Trophoblast cell (in vitro differentiated cells and primary cell): Measurements from ENCODE around the gene DTYMK.

ENCODE experiments used
- DNase-seq, 2 donors: peaks; one replicate each; pipeline ENCODE4 v3.0.0-alpha.2; 2016
- H2AFZ ChIP-seq: 2 replicates; pipeline ENCODE4 v1.6.1; 2013; ENCODE audit warnings: low read length, moderate library complexity, mild to moderate bottlenecking; ENCODE audit not compliant: insufficient read depth, poor library complexity
- H2AK5ac ChIP-seq: 2 replicates; pipeline ENCODE4 v1.6.1; 2013; ENCODE audit warnings: mild to moderate bottlenecking, low read length
- H2BK120ac ChIP-seq: 2 replicates; pipeline ENCODE4 v1.6.1; 2013; ENCODE audit warnings: low read length, mild to moderate bottlenecking, moderate library complexity; ENCODE audit not compliant: insufficient read depth, poor library complexity
- H2BK12ac ChIP-seq: 2 replicates; pipeline ENCODE4 v1.6.1; 2013; ENCODE audit warnings: mild to moderate bottlenecking, low read length, moderate library complexity
- H2BK5ac ChIP-seq: 2 replicates; pipeline ENCODE4 v1.6.1; 2013; ENCODE audit warnings: low read length, low read depth, moderate library complexity, mild to moderate bottlenecking; ENCODE audit not compliant: poor library complexity
- H3K14ac ChIP-seq: 2 replicates; pipeline ENCODE4 v1.6.1; 2013; ENCODE audit warnings: mild to moderate bottlenecking, low read length
- H3K18ac ChIP-seq: 2 replicates; pipeline ENCODE4 v1.6.1; 2013; ENCODE audit warnings: mild to moderate bottlenecking, low read length
- H3K23ac ChIP-seq: 2 replicates; pipeline ENCODE4 v1.6.1; 2013; ENCODE audit warnings: low read length
- H3K27ac ChIP-seq: 2 replicates; pipeline ENCODE4 v1.5.1; 2013; ENCODE audit warnings: low read depth, mild to moderate bottlenecking, inconsistent platforms, low read length, moderate library complexity
- H3K27me3 ChIP-seq: 2 replicates; pipeline ENCODE4 v1.6.1; 2013; ENCODE audit warnings: inconsistent platforms, mild to moderate bottlenecking, low read length, moderate library complexity; ENCODE audit not compliant: insufficient read depth
- H3K36me3 ChIP-seq, 2 experiments: 1 replicate in 1 of 2; 2 replicates in 1 of 2; pipeline ENCODE4 v1.6.1; 2013; ENCODE audit warnings: low read length in 2 of 2, mild to moderate bottlenecking in 2 of 2, moderate library complexity in 1 of 2; ENCODE audit not compliant: insufficient read depth in 2 of 2, control insufficient read depth in 1 of 2
- H3K4ac ChIP-seq: 2 replicates; pipeline ENCODE4 v1.6.1; 2013; ENCODE audit warnings: low read depth, mild to moderate bottlenecking, low read length, moderate library complexity
- H3K4me1 ChIP-seq, 2 experiments: 1 replicate in 1 of 2; 2 replicates in 1 of 2; pipeline ENCODE4 v1.6.1; 2013; ENCODE audit warnings: low read length in 2 of 2, mild to moderate bottlenecking in 2 of 2, moderate library complexity in 1 of 2; ENCODE audit not compliant: insufficient read depth in 2 of 2, control insufficient read depth in 1 of 2
- H3K4me2 ChIP-seq: 2 replicates; pipeline ENCODE4 v1.6.1; 2013; ENCODE audit warnings: inconsistent platforms, mild to moderate bottlenecking, low read length, moderate library complexity
- H3K4me3 ChIP-seq: 2 replicates; pipeline ENCODE4 v1.5.1; 2013; ENCODE audit warnings: mild to moderate bottlenecking, low read depth, low read length, inconsistent platforms
- H3K79me1 ChIP-seq: one replicate; pipeline ENCODE4 v1.6.1; 2013; ENCODE audit warnings: low read length
- H3K79me2 ChIP-seq: 2 replicates; pipeline ENCODE4 v1.6.1; 2013; ENCODE audit warnings: low read length, mild to moderate bottlenecking; ENCODE audit not compliant: control insufficient read depth, insufficient read depth, poor library complexity
- H3K9ac ChIP-seq: 2 replicates; pipeline ENCODE4 v1.6.1; 2013; ENCODE audit warnings: mild to moderate bottlenecking, low read length
- H3K9me3 ChIP-seq: 2 replicates; pipeline ENCODE4 v1.6.1; 2013; ENCODE audit warnings: low read depth, mild to moderate bottlenecking, control low read depth, inconsistent platforms, low read length; ENCODE audit not compliant: insufficient read depth
- H4K12ac ChIP-seq: 2 replicates; pipeline ENCODE4 v1.6.1; 2013; ENCODE audit warnings: low read depth, mild to moderate bottlenecking, low read length, moderate library complexity
- H4K8ac ChIP-seq: 2 replicates; pipeline ENCODE4 v1.6.1; 2013; ENCODE audit warnings: low read depth, mild to moderate bottlenecking, low read length, moderate library complexity
- H4K91ac ChIP-seq: one replicate; pipeline ENCODE4 v1.6.1; 2013; ENCODE audit warnings: low read depth, mild to moderate bottlenecking, low read length, moderate library complexity
- WGBS: extraction: QIAGEN DNeasy Blood & Tissue Kit; methylation state at CpG from one replicate; pipeline ENCODE4 v1.1.7; 2013; ENCODE audit warnings: missing lambda C conversion rate; ENCODE audit not compliant: insufficient read length, insufficient coverage; ENCODE audit errors: extremely low coverage; 5-methylcytosine and 5-hydroxymethylcytosine counted together

DTYMK gene

DNA sequence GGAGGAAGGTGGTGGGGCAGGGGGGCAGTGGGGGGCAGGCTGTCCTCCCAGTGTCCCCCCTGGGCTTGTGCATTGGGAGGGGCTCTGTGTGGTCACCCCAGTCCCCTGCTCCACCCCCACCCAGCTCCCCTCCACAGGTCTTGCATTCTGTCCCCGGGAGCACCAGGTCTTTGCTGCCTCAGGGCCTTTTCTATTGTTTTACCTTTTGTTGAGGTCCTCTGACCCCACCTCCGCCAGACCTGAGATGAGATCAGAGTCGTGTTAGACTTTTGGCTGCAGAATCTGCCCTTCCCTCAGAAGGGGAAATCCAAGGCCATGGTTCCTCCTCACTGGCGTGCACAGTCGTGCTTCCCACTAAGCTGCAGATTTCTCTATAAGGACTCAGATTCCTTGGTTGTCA, 28.3 kb downstream of the DTYMK start:
- H3K4me3 ChIP-seq, result no peak overlapping the region
- H3K4me2 ChIP-seq, result no peak overlapping the region
- no peak for DNase-seq
- no peak overlapping the region for H4K91ac ChIP-seq
- no peak overlapping the region for H4K8ac ChIP-seq
- WGBS, result no CpG with 5 or more reads among the region's 5 CpGs
- no peak overlapping the region for H2AK5ac ChIP-seq
- no peak overlapping the region for H3K23ac ChIP-seq
- H3K4me1 ChIP-seq, result peaks cover 3 to 10% of the 10 kb centered on the region in 2 experiments
- peaks cover 2% of the 10 kb centered on the region for H3K9me3 ChIP-seq
- no peak overlapping the region for H2BK120ac ChIP-seq
- no peak overlapping the region for H3K9ac ChIP-seq
- no peaks in the 10 kb centered on the region for H3K27me3 ChIP-seq
- no peaks in the 10 kb centered on the region for H3K79me1 ChIP-seq
- no peak overlapping the region for H2AFZ ChIP-seq
- H2BK5ac ChIP-seq, result no peak overlapping the region
- H4K12ac ChIP-seq, result no peak overlapping the region
- H3K4ac ChIP-seq, result no peak overlapping the region
- no peak overlapping the region for H2BK12ac ChIP-seq
- H3K36me3 ChIP-seq, result peaks cover 51 to 63% of the 10 kb centered on the region in 2 experiments
- no peak overlapping the region for H3K27ac ChIP-seq
- no peaks in the 10 kb centered on the region for H3K79me2 ChIP-seq
- H3K14ac ChIP-seq, result no peak overlapping the region
- no peak overlapping the region for H3K18ac ChIP-seq

DNA sequence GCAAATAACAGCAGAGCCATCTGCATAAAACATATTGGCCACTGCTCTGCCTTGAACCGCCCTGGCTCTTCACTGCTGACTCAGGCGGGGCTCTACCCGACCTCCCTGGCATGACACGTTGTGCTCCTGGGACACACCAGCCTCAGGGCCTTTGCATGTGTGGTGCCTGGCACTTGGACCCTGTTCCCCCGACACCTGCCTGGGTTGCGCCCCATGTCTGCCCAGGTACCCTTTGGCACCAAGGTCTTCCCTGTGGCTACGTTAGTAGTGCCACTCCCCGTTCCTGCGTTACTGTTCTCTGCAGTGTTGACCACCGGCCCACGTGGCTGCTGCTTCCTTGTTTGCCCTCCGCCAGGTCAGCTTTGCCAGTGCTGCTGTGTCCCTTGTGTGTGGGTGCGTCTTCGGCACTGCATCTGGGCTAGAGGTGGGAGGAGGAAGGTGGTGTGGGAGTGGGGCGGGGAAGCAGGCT, 28.8 kb downstream of the DTYMK start:
- Histone ChIP-seq H3K79me2 (no peaks in the 10 kb centered on the region), H2BK5ac (no peak overlapping the region), H3K27ac (no peak overlapping the region), H4K91ac (no peak overlapping the region), H3K27me3 (no peaks in the 10 kb centered on the region), H3K4me1 (peaks cover 3 to 10% of the 10 kb centered on the region in 2 experiments), H3K36me3 (peaks cover 52 to 67% of the 10 kb centered on the region in 2 experiments), H3K18ac (no peak overlapping the region), H3K9ac (no peak overlapping the region), H2AFZ (no peak overlapping the region), H3K4ac (no peak overlapping the region), H4K12ac (no peak overlapping the region), H3K14ac (no peak overlapping the region), H3K23ac (no peak overlapping the region), H2BK12ac (no peak overlapping the region), H2AK5ac (no peak overlapping the region), H3K4me2 (no peak overlapping the region), H2BK120ac (no peak overlapping the region), H3K79me1 (no peaks in the 10 kb centered on the region), H3K9me3 (peaks cover 2% of the 10 kb centered on the region), H3K4me3 (no peak overlapping the region), H4K8ac (no peak overlapping the region)
- no CpG with 5 or more reads among the region's 15 CpGs for WGBS
- DNase-seq, result no peak

DNA sequence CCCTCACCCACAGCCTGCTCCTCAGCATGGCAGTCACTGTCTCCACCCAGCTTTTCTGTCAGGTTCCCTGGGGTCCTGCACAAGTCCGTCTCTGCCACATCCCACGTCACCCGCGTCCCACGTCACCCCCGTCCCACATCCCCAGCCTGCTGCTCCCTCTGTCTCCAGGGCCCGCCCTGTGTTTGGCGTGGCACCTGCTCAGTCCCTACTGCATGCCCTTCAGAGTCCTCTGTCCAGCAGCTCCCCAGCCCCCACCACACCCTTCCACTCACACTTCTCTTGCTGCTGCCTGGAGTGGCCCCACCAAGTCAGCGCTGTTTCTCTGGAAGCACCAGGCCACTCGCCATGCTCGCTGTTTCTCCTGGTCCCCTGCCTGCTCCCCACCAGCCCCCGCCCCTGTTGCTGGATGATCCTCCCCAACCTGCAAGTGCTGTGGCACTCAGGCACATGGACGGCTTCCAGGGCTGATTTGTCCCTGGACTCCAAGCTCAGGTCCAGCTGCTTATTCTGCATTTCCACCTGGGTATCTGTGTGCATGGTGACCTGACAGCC, 30.3 kb downstream of the DTYMK start:
- Histone ChIP-seq H2AK5ac (no peak overlapping the region), H3K79me2 (no peaks in the 10 kb centered on the region), H4K12ac (no peak overlapping the region), H3K36me3 (peaks cover 59 to 76% of the 10 kb centered on the region in 2 experiments), H2BK5ac (no peak overlapping the region), H2BK12ac (no peak overlapping the region), H3K9ac (no peak overlapping the region), H3K27me3 (no peaks in the 10 kb centered on the region), H4K91ac (no peak overlapping the region), H3K9me3 (peaks cover 2% of the 10 kb centered on the region), H3K4ac (no peak overlapping the region), H4K8ac (no peak overlapping the region), H3K27ac (no peak overlapping the region), H2AFZ (no peak overlapping the region), H3K23ac (no peak overlapping the region), H3K14ac (no peak overlapping the region), H3K4me1 (peaks cover 3 to 10% of the 10 kb centered on the region in 2 experiments), H2BK120ac (no peak overlapping the region), H3K4me2 (no peak overlapping the region), H3K4me3 (no peak overlapping the region), H3K18ac (no peak overlapping the region), H3K79me1 (no peaks in the 10 kb centered on the region)
- WGBS, result no CpG with 5 or more reads among the region's 13 CpGs
- no peak for DNase-seq

DNA sequence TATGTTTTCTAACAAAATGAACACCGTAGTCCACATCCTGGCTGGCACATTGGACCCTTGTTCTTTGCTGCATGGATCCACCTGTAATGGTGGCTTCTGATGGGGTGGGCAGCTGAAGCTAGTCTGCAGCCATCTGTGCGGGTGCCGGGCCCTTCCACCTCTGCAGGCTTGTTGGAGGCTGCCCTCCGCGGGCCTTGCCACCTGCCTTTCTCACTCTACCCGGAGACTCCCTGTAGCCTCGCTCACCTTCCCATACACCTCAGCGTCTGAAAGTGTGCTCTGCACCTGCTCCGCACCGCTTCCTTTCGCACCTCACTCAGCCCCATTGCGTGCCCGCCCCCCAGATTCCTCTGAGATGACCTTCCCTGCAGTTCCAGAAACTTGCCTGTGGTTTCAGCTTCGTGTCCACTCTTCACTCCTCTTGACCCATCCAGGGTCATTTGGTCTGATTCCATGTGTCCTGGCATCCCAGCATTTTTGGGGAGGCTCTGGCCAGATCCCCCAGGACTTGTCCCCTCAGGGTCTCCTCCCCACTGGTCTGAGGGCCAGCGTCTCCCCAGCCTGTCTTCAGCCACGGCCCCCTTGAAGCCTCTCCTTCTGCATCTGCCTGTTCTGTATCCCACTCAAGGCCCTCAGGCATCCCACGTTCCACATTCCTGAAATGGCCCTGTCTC, 31.0 kb downstream of the DTYMK start:
- Histone ChIP-seq H2BK120ac (no peak overlapping the region), H3K4me3 (no peak overlapping the region), H4K91ac (no peak overlapping the region), H3K18ac (no peak overlapping the region), H4K8ac (no peak overlapping the region), H3K27ac (no peak overlapping the region), H3K4ac (no peak overlapping the region), H3K23ac (no peak overlapping the region), H3K4me1 (peaks cover 3 to 10% of the 10 kb centered on the region in 2 experiments), H3K4me2 (no peak overlapping the region), H2BK5ac (no peak overlapping the region), H4K12ac (no peak overlapping the region), H2BK12ac (no peak overlapping the region), H3K9ac (no peak overlapping the region), H2AFZ (no peak overlapping the region), H3K14ac (no peak overlapping the region), H3K9me3 (peaks cover under 1% of the 10 kb centered on the region), H2AK5ac (no peak overlapping the region), H3K36me3 (peaks cover 54 to 71% of the 10 kb centered on the region in 2 experiments), H3K27me3 (no peaks in the 10 kb centered on the region), H3K79me1 (no peaks in the 10 kb centered on the region), H3K79me2 (no peaks in the 10 kb centered on the region)
- no CpG with 5 or more reads among the region's 17 CpGs for WGBS
- DNase-seq, result no peak
